Tibial artery (tissue), 4 donors: ENCODE measurements around the gene SIGLECL1.

ENCODE experiments used
- DNase-seq, 2 donors: peaks; one replicate each; pipeline ENCODE4 v3.0.0-alpha.2; 2019
- H3K27ac ChIP-seq, 2 donors: fragments of 200-600 bp; sonication (generic) in 1 of 2; 1 replicate in 1 of 2; 2 replicates in 1 of 2; pipeline ENCODE4 v1.5.1; 2018 to 2019; ENCODE audit warnings: mild to moderate bottlenecking in 1 of 2
- H3K27me3 ChIP-seq, 2 donors: fragments of 200-600 bp; sonication (generic) in 1 of 2; one replicate each; pipeline versions ENCODE4 v1.5.1 to v1.6.0; 2016 to 2019
- H3K36me3 ChIP-seq, 3 donors: fragments of 200-600 bp; sonication (generic) in 2 of 3; one replicate each; pipeline ENCODE4 v1.5.1; 2016 to 2019; ENCODE audit warnings: mild to moderate bottlenecking in 2 of 3
- H3K4me1 ChIP-seq, 4 donors: fragments of 200-600 bp; sonication (generic) in 2 of 4; 1 replicate in 3 of 4; 2 replicates in 1 of 4; pipeline ENCODE4 v1.5.1; 2016 to 2019
- H3K4me3 ChIP-seq, 2 donors: fragments of 200-600 bp; sonication (generic) in 1 of 2; 1 replicate in 1 of 2; 2 replicates in 1 of 2; pipeline ENCODE4 v1.5.1; 2018 to 2019; ENCODE audit warnings: mild to moderate bottlenecking in 2 of 2
- H3K9me3 ChIP-seq, 3 donors: fragments of 200-600 bp; sonication (generic) in 1 of 3; one replicate each; pipeline ENCODE4 v1.5.1; 2016 to 2019
- CTCF ChIP-seq, 2 experiments: fragments of 200-600 bp in 1 of 2; fragments of 450-650 bp in 1 of 2; IDR thresholded peaks; one replicate each; pipeline ENCODE4 v1.5.1; 2017 to 2019; ENCODE audit warnings: antibody characterized with exemption in 2 of 2, mild to moderate bottlenecking in 1 of 2, moderate library complexity in 1 of 2
- intact Hi-C: fragments of 100-400 bp; cut with DNase I; formaldehyde crosslinking; loops from one replicate; pipeline ENCODE4 v1.15.0; 2023; ENCODE audit warnings: low total_unique reads

Gene SIGLECL1

DNA sequence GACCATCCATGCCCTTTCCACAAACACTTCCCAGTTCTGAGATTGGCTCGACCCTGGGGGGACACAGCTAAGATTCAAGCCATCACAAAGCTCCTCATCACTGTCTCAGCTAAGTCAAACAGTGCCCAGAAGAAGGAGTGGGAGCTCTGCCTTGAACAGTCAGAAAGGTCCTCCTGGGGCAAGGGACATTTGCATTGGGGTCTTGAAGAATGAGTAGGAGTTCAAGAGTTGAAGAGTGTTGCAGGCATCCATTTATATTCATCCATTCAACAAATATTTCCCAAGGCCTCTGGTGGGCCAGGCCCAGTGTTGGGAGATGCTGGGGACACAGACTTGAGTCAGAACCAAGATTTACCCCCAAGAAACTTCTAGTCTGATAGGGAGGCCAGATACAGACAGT lies 67.1 kb downstream of the SIGLECL1 start:
- Histone ChIP-seq H3K27ac (no peak overlapping the region), H3K9me3 (no peaks in the 10 kb centered on the region), H3K27me3 (peaks cover 0 to 31% of the 10 kb centered on the region in 2 donors), H3K4me1 (no peaks in the 10 kb centered on the region), H3K36me3 (no peaks in the 10 kb centered on the region), H3K4me3 (no peak overlapping the region)
- intact Hi-C loops, result no loop called here
- TF ChIP-seq CTCF (IDR thresholded peaks at IDR 0.05), result no peak
- DNase-seq, result no peak
